Smooth muscle cell (in vitro differentiated cells): ENCODE measurements around the gene PITX2. TPM values are rescaled to one million over a fixed set of nuclear protein-coding genes. Genes with fewer than 3 reads are reported as not detected.

Experiments
- DNase-seq: peaks from one replicate; lab custom pipeline; 2025; ENCODE audit not compliant: unreplicated experiment; lab: John Stamatoyannopoulos, UW
- H2AFZ ChIP-seq: fragments of 200-600 bp; sonication (generic); 2 replicates; pipeline ENCODE4 v1.6.0; 2016; ENCODE audit warnings: antibody characterized with exemption, low read depth, mild to moderate bottlenecking
- H3F3A ChIP-seq: fragments of 200-600 bp; sonication (generic); 2 replicates; pipeline ENCODE4 v1.6.0; 2017; ENCODE audit warnings: antibody characterized with exemption, low read depth
- H3K27ac ChIP-seq: fragments of 200-600 bp; sonication (generic); 2 replicates; pipeline ENCODE4 v1.5.1; 2016; ENCODE audit warnings: low read depth, mild to moderate bottlenecking
- H3K27me3 ChIP-seq: fragments of 200-600 bp; sonication (generic); 2 replicates; pipeline ENCODE4 v1.6.1; 2016; ENCODE audit warnings: low read depth, mild to moderate bottlenecking
- H3K36me3 ChIP-seq: fragments of 200-600 bp; sonication (generic); 2 replicates; pipeline ENCODE4 v1.5.1; 2016; ENCODE audit warnings: low read depth
- H3K4me1 ChIP-seq: fragments of 200-600 bp; sonication (generic); 2 replicates; pipeline ENCODE4 v1.5.1; 2016; ENCODE audit warnings: low read depth
- H3K4me2 ChIP-seq: fragments of 200-600 bp; sonication (generic); 2 replicates; pipeline ENCODE4 v1.6.0; 2016; ENCODE audit warnings: mild to moderate bottlenecking
- H3K4me3 ChIP-seq: fragments of 200-600 bp; sonication (generic); 2 replicates; pipeline ENCODE4 v1.5.1; 2016; ENCODE audit warnings: mild to moderate bottlenecking
- H3K79me2 ChIP-seq: fragments of 200-600 bp; sonication (generic); 2 replicates; pipeline ENCODE4 v1.6.0; 2016; ENCODE audit warnings: low read depth, mild to moderate bottlenecking
- H3K9ac ChIP-seq: fragments of 200-600 bp; sonication (generic); 2 replicates; pipeline ENCODE4 v1.6.0; 2016; ENCODE audit warnings: low read depth
- H3K9me3 ChIP-seq: fragments of 200-600 bp; sonication (generic); replicated peaks from 2 replicates; pipeline ENCODE4 v1.5.1; 2016; ENCODE audit warnings: low read depth
- H4K20me1 ChIP-seq: fragments of 200-600 bp; sonication (generic); 2 replicates; pipeline ENCODE4 v1.6.0; 2016; ENCODE audit warnings: low read depth
- CTCF ChIP-seq: fragments of 200-600 bp; sonication (generic); IDR thresholded peaks from 2 replicates; pipeline ENCODE4 v1.5.1; 2017; ENCODE audit warnings: borderline replicate concordance, mild to moderate bottlenecking, antibody characterized with exemption; ENCODE audit not compliant: insufficient read depth, poor library complexity, severe bottlenecking
- WGBS: methylation state at CpG from one replicate; pipeline ENCODE4 v1.1.7; 2016; ENCODE audit warnings: low lambda C conversion rate; 5-methylcytosine and 5-hydroxymethylcytosine counted together
- polyA plus RNA-seq: library from polyadenylated mRNA; unstranded; fragments of >200 nt; fragmentation: Nextera tagmentation; extraction: Ambion mirVana; gene quantifications from 2 replicates; pipeline ENCODE4 v1.2.1, GENCODE V29; 2016
- total RNA-seq: library from RNA; depleted of rRNA; stranded (reverse); fragments of >200 nt; gene quantifications from 2 replicates; pipeline ENCODE4 v1.2.3, GENCODE V29; 2014

PITX2 gene
- total and polyA plus RNA-seq, 2 experiments from 2014 or later: 289 to 543 TPM

DNA sequence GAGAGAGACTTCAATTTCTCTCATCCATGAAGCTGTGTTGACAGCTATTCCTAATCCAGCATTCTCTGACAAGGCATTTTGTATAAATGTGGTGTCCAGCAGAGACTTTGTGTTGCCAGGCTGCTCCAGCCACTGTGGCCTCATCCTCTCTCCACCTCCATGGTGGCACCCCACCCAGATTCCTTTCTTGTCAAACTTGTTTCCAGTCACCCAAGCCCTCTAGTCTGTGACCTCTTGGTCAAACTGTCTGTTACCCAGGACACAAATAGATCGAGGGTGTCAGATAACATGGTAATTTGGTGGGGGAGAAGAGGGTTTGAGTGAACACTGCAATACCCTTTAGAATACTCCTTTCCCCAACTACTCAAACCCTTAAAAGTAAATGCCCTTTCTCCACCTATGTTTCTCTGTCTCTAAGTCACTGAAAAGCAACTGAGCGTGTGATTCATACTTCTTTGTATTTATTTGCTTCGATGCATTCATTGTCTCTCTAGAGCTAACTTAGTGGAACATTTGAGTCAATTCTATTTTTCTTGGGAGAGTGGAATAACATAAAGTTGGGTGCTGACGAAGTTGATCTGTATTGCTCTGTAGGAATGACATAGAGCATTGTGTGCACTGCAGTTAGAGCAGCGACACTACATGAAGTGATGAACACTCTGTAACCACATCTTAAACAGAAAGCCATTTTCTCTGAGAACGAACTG, 13.7 kb downstream of the PITX2 start:
- WGBS: 37% methylated on average over 6 of the region's 6 CpGs
- H4K20me1 ChIP-seq: no peaks in the 10 kb centered on the region
- H3K4me1 ChIP-seq: peaks cover 18% of the 10 kb centered on the region
- no peaks in the 10 kb centered on the region for H3K36me3 ChIP-seq
- no peak overlapping the region for H2AFZ ChIP-seq
- H3K4me2 ChIP-seq: peak overlapping the region; percentile 52
- no peak overlapping the region for H3K4me3 ChIP-seq
- H3K9ac ChIP-seq: no peak overlapping the region
- TF ChIP-seq CTCF: no peak
- H3K27ac ChIP-seq: peak overlapping the region; percentile 57
- no peaks in the 10 kb centered on the region for H3K27me3 ChIP-seq
- H3K9me3 ChIP-seq: no peaks in the 10 kb centered on the region
- DNase-seq: no peak
- H3F3A ChIP-seq: peaks cover 3% of the 10 kb centered on the region
- H3K79me2 ChIP-seq: peaks cover 70% of the 10 kb centered on the region

GRCh38 chr4:110605077-110605476, 17.8 kb downstream of the PITX2 start:
- H2AFZ ChIP-seq: no peak overlapping the region
- H3K4me2 ChIP-seq: no peak overlapping the region
- no peaks in the 10 kb centered on the region for H3K36me3 ChIP-seq
- no peak for DNase-seq
- no peaks in the 10 kb centered on the region for H3K27me3 ChIP-seq
- H4K20me1 ChIP-seq: no peaks in the 10 kb centered on the region
- no peak overlapping the region for H3K4me3 ChIP-seq
- WGBS: 90% methylated on average over 1 of the region's 1 CpG
- H3K79me2 ChIP-seq: peaks cover 44% of the 10 kb centered on the region
- no peaks in the 10 kb centered on the region for H3K9me3 ChIP-seq
- H3K9ac ChIP-seq: no peak overlapping the region
- no peak overlapping the region for H3K27ac ChIP-seq
- H3K4me1 ChIP-seq: peaks cover 17% of the 10 kb centered on the region
- H3F3A ChIP-seq: peaks cover 3% of the 10 kb centered on the region
- no peak for TF ChIP-seq CTCF

DNA sequence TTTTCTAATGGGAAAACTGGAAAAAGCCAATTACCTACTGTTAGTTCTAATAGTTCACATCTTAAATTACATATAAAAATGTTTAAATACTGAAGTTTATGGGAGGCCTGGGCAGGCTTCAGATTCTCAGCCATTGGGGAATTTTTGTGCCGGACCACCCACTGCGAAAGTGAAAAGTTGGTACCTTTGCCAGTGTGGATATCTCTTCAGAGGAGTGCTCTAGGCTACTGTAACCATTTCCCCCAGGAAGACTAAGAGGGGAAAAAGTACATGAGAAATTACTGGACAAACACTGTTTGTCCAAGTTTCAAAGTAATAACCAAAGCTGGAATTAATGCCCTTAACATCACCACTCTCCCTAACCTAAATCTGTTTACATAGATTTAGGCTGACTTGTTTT, 20.8 kb downstream of the PITX2 start:
- Histone ChIP-seq H3K9ac (no peak overlapping the region), H3K27ac (no peak overlapping the region), H3K4me2 (no peak overlapping the region), H3K4me1 (peaks cover 5% of the 10 kb centered on the region), H3K79me2 (peaks cover 17% of the 10 kb centered on the region), H3F3A (no peaks in the 10 kb centered on the region), H4K20me1 (no peaks in the 10 kb centered on the region), H3K36me3 (no peaks in the 10 kb centered on the region), H3K9me3 (peaks cover 1% of the 10 kb centered on the region), H3K4me3 (no peak overlapping the region), H2AFZ (no peak overlapping the region), H3K27me3 (no peaks in the 10 kb centered on the region)
- no peak for DNase-seq
- no peak for TF ChIP-seq CTCF
- 94% methylated on average over 2 of the region's 2 CpGs for WGBS

DNA sequence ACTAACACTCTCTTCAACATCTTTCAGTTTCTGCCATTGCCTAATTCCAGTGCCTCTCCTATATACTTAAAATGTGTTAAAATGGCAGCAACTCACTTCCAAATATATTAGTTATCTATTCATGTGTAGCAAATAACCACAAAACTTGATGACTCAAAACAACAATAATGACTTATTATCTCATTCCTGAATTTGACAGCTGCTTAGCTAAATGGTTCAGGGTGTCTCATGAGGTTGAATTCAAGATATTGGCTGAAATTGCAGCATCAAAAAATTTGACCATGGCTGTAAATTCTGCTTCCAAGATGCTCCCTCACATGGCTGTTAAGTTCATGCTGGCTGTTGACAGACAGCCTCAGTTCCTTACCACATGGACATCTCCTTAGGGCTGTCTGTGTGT, 25.3 kb downstream of the PITX2 start:
- no peaks in the 10 kb centered on the region for H3K79me2 ChIP-seq
- H3K4me2 ChIP-seq: no peak overlapping the region
- H2AFZ ChIP-seq: no peak overlapping the region
- no peak overlapping the region for H3K27ac ChIP-seq
- no peak for DNase-seq
- no peak overlapping the region for H3K4me3 ChIP-seq
- peaks cover 11% of the 10 kb centered on the region for H3K9me3 ChIP-seq
- H3K9ac ChIP-seq: no peak overlapping the region
- TF ChIP-seq CTCF: no peak
- no peaks in the 10 kb centered on the region for H3K27me3 ChIP-seq
- H3F3A ChIP-seq: no peaks in the 10 kb centered on the region
- no peaks in the 10 kb centered on the region for H3K36me3 ChIP-seq
- H3K4me1 ChIP-seq: no peaks in the 10 kb centered on the region
- H4K20me1 ChIP-seq: no peaks in the 10 kb centered on the region
